Tibial nerve (tissue), 3 donors: ENCODE measurements around the gene DYRK1A.

ENCODE experiments used
- POLR2A ChIP-seq, 2 donors: fragments of 450-650 bp; IDR thresholded peaks; one replicate each; pipeline ENCODE4 v1.6.1; 2017; ENCODE audit warnings: antibody characterized with exemption in 2 of 2, mild to moderate bottlenecking in 2 of 2, moderate library complexity in 2 of 2
- TF ChIP-seq, protein P1 (sequence below), 5 experiments: fragments of 200-600 bp in 3 of 5; fragments of 450-650 bp in 2 of 5; sonication (generic) in 3 of 5; IDR thresholded peaks; one replicate each; pipeline ENCODE4 v1.5.1; 2016 to 2019; ENCODE audit warnings: antibody characterized with exemption in 5 of 5, mild to moderate bottlenecking in 3 of 5, moderate library complexity in 2 of 5

DNA sequence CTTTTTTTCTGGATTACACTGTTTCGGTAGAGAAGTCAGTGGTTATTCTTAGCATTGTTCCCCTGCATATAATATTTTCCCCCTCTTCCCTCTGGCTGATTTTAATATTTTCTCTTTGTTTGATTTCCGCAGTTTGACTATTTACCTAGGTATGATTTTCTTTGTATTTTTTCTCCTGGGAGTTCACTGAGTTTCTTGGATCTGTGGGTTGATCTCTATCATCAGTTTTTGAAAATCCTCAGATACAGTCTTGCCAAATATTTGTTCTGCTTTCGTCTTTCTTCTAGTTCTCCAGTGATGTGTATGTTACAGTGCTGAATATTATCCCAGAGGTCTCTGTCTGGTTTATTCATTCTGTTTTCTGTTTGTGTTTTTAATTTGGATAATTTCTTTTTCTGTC lies 136.4 kb downstream of the DYRK1A start:
- TF ChIP-seq, protein P1, sequence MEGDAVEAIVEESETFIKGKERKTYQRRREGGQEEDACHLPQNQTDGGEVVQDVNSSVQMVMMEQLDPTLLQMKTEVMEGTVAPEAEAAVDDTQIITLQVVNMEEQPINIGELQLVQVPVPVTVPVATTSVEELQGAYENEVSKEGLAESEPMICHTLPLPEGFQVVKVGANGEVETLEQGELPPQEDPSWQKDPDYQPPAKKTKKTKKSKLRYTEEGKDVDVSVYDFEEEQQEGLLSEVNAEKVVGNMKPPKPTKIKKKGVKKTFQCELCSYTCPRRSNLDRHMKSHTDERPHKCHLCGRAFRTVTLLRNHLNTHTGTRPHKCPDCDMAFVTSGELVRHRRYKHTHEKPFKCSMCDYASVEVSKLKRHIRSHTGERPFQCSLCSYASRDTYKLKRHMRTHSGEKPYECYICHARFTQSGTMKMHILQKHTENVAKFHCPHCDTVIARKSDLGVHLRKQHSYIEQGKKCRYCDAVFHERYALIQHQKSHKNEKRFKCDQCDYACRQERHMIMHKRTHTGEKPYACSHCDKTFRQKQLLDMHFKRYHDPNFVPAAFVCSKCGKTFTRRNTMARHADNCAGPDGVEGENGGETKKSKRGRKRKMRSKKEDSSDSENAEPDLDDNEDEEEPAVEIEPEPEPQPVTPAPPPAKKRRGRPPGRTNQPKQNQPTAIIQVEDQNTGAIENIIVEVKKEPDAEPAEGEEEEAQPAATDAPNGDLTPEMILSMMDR (IDR thresholded peaks at IDR 0.05): no peak
- no peak for TF ChIP-seq POLR2A (IDR thresholded peaks at IDR 0.05)
